PC-3 (cell line): ENCODE results near the gene FOXP3. TPM values are rescaled to one million over a fixed set of nuclear protein-coding genes. Genes with fewer than 3 reads are reported as not detected.

Experiments used
- ATAC-seq: fragments of 200-7000 bp; cut with Tn5 transposase; 2 replicates; pipeline ENCODE4 v1.9.1; 2020; ENCODE audit warnings: mild to moderate bottlenecking, moderate library complexity
- BruUV-seq: library from RNA; stranded (reverse); fragments of 400-500 nt; replicated peaks from 2 replicates; lab custom pipeline; 2021; lab: Mats Ljungman, UMichigan
- CTCF ChIA-PET: fragments of 300-600 bp; sonication (Branson Sonifier 250); formaldehyde crosslinking; loops from one replicate; lab custom pipeline; 2022; ENCODE audit warnings: antibody characterized with exemption; lab: Charles Lee
- POLR2A ChIA-PET: fragments of 300-600 bp; sonication (Branson Sonifier 250); formaldehyde crosslinking; loops from one replicate; lab custom pipeline; 2022; ENCODE audit warnings: antibody characterized with exemption; ENCODE audit not compliant: unreplicated experiment; lab: Charles Lee
- DNase-seq: peaks from one replicate; pipeline ENCODE4 v3.0.0-alpha.2; 2015
- H2AFZ ChIP-seq: fragments of 300-600 bp; sonication (generic); 2 replicates; pipeline ENCODE4 v1.6.0; 2016; ENCODE audit warnings: antibody characterized with exemption, low read length
- H3F3A ChIP-seq: fragments of 300-600 bp; sonication (generic); one replicate; pipeline ENCODE4 v1.6.0; 2017; ENCODE audit warnings: antibody characterized with exemption, low read length, control low read depth, mild to moderate bottlenecking; ENCODE audit not compliant: unreplicated experiment
- H3K27ac ChIP-seq: fragments of 300-600 bp; sonication (generic); 2 replicates; pipeline ENCODE4 v1.5.1; 2016; ENCODE audit warnings: mild to moderate bottlenecking, low read length
- H3K27me3 ChIP-seq: fragments of 300-600 bp; sonication (generic); 2 replicates; pipeline ENCODE4 v1.6.1; 2016; ENCODE audit warnings: low read length, mixed read lengths
- H3K36me3 ChIP-seq: fragments of 300-600 bp; sonication (generic); 2 replicates; pipeline ENCODE4 v1.6.1; 2016; ENCODE audit warnings: low read depth, mixed run types, low read length, mixed read lengths
- H3K4me1 ChIP-seq: fragments of 300-600 bp; sonication (generic); 2 replicates; pipeline ENCODE4 v1.5.1; 2016; ENCODE audit warnings: low read length; ENCODE audit not compliant: insufficient read depth
- H3K4me2 ChIP-seq: fragments of 300-600 bp; sonication (generic); 2 replicates; pipeline ENCODE4 v1.6.0; 2016; ENCODE audit warnings: low read length
- H3K4me3 ChIP-seq: fragments of 300-600 bp; sonication (generic); 2 replicates; pipeline ENCODE4 v1.5.1; 2016; ENCODE audit warnings: mild to moderate bottlenecking, low read length, mixed read lengths
- H3K79me2 ChIP-seq: fragments of 300-600 bp; sonication (generic); 2 replicates; pipeline ENCODE4 v1.6.1; 2017; ENCODE audit warnings: low read length, mixed read lengths
- H3K9ac ChIP-seq: fragments of 300-600 bp; sonication (generic); 2 replicates; pipeline ENCODE4 v1.6.0; 2016; ENCODE audit warnings: mild to moderate bottlenecking, low read length
- H3K9me2 ChIP-seq: fragments of 300-600 bp; sonication (generic); replicated peaks from 2 replicates; pipeline ENCODE4 v1.6.1; 2016; ENCODE audit warnings: mixed run types, low read length, mixed read lengths
- H3K9me3 ChIP-seq: fragments of 300-600 bp; sonication (generic); 2 replicates; pipeline ENCODE4 v1.6.1; 2016; ENCODE audit warnings: low read length, mixed read lengths
- H4K20me1 ChIP-seq: fragments of 300-600 bp; sonication (generic); 2 replicates; pipeline ENCODE4 v1.6.1; 2016; ENCODE audit warnings: low read length, mixed read lengths
- EZH2 ChIP-seq: fragments of 300-600 bp; sonication (generic); IDR thresholded peaks from one replicate; pipeline ENCODE4 v1.6.1; 2017; ENCODE audit warnings: antibody characterized with exemption, mild to moderate bottlenecking, low read length; ENCODE audit not compliant: unreplicated experiment
- EZH2phosphoT487 ChIP-seq: fragments of 300-600 bp; sonication (generic); IDR thresholded peaks from 2 replicates; pipeline ENCODE4 v1.6.1; 2018; ENCODE audit warnings: mild to moderate bottlenecking, antibody characterized with exemption, low read length, borderline replicate concordance
- intact Hi-C: fragments of 100-400 bp; cut with micrococcal nuclease; formaldehyde crosslinking; loops from 2 replicates; pipeline ENCODE4 v1.9.0; 2023
- total RNA-seq: library from RNA; depleted of rRNA; stranded (reverse); fragments of >200 nt; gene quantifications from 2 replicates; pipeline ENCODE4 v1.2.3, GENCODE V29; 2014
- TF ChIP-seq, protein P1 (sequence below): fragments of 300-600 bp; sonication (generic); conservative IDR thresholded peaks from 2 replicates; pipeline ENCODE4 v1.5.1; 2017; ENCODE audit warnings: antibody characterized with exemption, low read depth, mild to moderate bottlenecking, low read length

The FOXP3 gene
- total RNA-seq, 1 experiment from 2014 or later = not detected

DNA sequence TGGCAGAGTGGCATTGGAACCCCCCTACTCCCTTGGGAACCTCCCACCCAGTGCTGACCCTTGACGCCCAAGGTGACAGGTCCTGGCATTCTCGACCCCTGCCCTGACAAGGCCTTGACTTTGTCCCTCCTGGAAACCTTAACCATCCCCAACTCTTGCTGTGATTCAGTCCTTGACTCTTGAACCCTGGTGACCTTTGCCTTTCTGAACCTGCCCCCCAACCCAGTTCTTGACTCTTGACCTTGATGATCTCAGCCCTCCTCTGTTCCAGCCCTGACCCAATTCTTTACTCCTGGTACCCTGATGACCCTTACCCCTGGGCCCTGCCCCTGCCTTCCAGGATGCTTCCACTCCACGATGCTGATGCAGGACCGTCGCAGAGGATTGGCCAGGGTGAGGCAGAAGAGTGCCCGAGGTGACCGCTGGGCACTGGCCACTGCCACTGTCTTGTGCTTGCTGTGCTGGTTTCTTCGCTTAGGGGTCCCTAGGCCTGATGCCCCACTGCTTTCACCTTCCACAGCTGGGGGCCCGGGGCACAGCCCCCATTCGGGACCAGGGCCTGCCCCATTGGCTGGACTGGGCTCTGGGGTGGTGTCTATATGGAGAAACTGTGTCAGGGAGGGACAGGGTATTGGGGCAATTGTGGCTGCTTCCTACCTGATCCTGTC lies 33.0 kb downstream of the FOXP3 start:
- no peak overlapping the region for H3K4me2 ChIP-seq
- H3K79me2 ChIP-seq = peaks cover 4% of the 10 kb centered on the region; the same call in 1 of the 2 replicates
- DNase-seq = no peak
- POLR2A ChIA-PET = no interaction called here
- H3K9me3 ChIP-seq = no peaks in the 10 kb centered on the region
- no peaks in the 10 kb centered on the region for H3K9me2 ChIP-seq
- intact Hi-C loops = no loop called here
- H3K4me3 ChIP-seq = no peak overlapping the region
- no peak overlapping the region for H3K27ac ChIP-seq
- CTCF ChIA-PET = no interaction called here
- no peaks in the 10 kb centered on the region for H3K36me3 ChIP-seq
- BruUV-seq = no TSS peak
- H2AFZ ChIP-seq = no peak overlapping the region
- TF ChIP-seq EZH2phosphoT487 (no peak), EZH2 (no peak)
- TF ChIP-seq, protein P1, sequence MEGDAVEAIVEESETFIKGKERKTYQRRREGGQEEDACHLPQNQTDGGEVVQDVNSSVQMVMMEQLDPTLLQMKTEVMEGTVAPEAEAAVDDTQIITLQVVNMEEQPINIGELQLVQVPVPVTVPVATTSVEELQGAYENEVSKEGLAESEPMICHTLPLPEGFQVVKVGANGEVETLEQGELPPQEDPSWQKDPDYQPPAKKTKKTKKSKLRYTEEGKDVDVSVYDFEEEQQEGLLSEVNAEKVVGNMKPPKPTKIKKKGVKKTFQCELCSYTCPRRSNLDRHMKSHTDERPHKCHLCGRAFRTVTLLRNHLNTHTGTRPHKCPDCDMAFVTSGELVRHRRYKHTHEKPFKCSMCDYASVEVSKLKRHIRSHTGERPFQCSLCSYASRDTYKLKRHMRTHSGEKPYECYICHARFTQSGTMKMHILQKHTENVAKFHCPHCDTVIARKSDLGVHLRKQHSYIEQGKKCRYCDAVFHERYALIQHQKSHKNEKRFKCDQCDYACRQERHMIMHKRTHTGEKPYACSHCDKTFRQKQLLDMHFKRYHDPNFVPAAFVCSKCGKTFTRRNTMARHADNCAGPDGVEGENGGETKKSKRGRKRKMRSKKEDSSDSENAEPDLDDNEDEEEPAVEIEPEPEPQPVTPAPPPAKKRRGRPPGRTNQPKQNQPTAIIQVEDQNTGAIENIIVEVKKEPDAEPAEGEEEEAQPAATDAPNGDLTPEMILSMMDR = no peak
- H3K27me3 ChIP-seq = no peaks in the 10 kb centered on the region
- H3K9ac ChIP-seq = no peak overlapping the region
- no peak for ATAC-seq
- H4K20me1 ChIP-seq = no peaks in the 10 kb centered on the region
- H3F3A ChIP-seq = no peaks in the 10 kb centered on the region
- H3K4me1 ChIP-seq = no peaks in the 10 kb centered on the region

DNA sequence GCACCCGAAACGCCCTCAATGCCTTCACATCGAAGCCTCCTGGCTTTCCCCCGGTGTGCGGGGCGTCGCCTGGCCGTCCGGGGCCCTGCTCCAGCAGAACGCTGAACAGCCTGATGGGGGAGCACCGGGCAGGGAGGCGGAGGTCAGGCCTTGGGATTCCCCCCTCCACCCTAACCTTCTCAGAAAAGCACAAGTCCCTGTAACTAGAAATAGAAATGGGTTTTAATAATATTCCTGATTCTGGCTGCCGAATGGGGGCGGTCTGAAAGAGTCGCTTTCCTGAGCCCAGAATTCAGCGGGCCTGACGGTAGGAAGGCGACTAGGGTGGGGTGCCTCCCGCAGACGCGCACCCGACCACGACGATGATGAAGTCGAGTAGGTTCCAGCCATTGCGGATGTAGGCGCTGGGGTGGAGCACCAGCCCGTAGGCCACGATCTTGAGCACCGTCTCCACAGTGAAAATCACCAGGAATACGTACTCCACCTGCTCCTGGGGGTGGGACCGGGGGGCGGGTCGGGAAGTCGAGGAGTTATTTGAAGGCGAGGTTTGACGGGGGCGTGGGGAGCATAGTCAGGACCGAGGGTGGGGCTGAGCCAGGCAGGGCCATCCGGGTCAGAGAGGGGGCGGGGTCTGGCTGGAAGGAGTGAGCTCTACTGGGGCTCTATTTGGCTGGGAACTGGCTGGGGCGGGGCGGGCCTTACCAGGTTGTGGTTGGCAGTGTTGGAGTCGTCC lies 33.8 kb downstream of the FOXP3 start:
- Histone ChIP-seq H3K4me1 (no peaks in the 10 kb centered on the region), H3K4me2 (no peak overlapping the region), H3K9ac (no peak overlapping the region), H3K9me2 (no peaks in the 10 kb centered on the region), H3K79me2 (peaks cover under 1% of the 10 kb centered on the region; the same call in 1 of the 2 replicates), H2AFZ (no peak overlapping the region), H3K27ac (no peak overlapping the region), H3F3A (no peaks in the 10 kb centered on the region), H3K9me3 (no peaks in the 10 kb centered on the region), H3K36me3 (no peaks in the 10 kb centered on the region), H3K4me3 (no peak overlapping the region), H4K20me1 (no peaks in the 10 kb centered on the region), H3K27me3 (no peaks in the 10 kb centered on the region)
- ChIA-PET POLR2A (no interaction called here), CTCF (no interaction called here)
- TF ChIP-seq EZH2 = no peak
- no peak for TF ChIP-seq EZH2phosphoT487
- TF ChIP-seq, protein P1 = no peak
- ATAC-seq (no peak), DNase-seq (no peak)
- no TSS peak for BruUV-seq
- intact Hi-C loops = no loop called here

DNA sequence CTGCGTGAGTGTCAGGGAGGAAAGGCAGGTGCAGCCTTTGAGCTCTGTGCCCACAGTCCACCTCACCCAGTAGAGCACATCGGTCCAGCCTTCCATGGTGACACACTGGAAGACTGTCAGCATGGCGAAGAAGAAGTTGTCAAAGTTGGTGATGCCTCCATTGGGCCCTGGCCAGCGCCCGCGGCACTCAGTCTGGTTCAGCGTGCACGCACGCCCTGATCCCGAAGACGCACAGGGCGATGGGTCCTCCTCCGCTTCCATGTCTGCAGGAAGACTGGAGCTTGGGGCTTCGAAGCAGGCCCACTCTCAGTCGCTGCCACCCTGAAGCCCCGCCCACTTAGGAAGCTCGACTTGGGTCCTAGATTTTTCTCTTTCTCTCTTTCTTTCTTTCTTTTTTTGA lies 36.3 kb downstream of the FOXP3 start:
- Histone ChIP-seq H3K9me2 (no peaks in the 10 kb centered on the region), H3K9ac (no peak overlapping the region), H3K9me3 (no peaks in the 10 kb centered on the region), H3K4me3 (no peak overlapping the region), H3K4me2 (no peak overlapping the region), H2AFZ (no peak overlapping the region), H3F3A (no peaks in the 10 kb centered on the region), H3K27me3 (no peaks in the 10 kb centered on the region), H4K20me1 (no peaks in the 10 kb centered on the region), H3K36me3 (no peaks in the 10 kb centered on the region), H3K4me1 (no peaks in the 10 kb centered on the region), H3K27ac (no peak overlapping the region), H3K79me2 (no peaks in the 10 kb centered on the region)
- BruUV-seq = no TSS peak
- no peak for DNase-seq
- intact Hi-C loops = no loop called here
- CTCF ChIA-PET = no interaction called here
- no peak for ATAC-seq
- POLR2A ChIA-PET = no interaction called here
- TF ChIP-seq, protein P1 = no peak
- TF ChIP-seq EZH2phosphoT487 (no peak), EZH2 (no peak)
